ENCODE results near the gene RAB40C. TPM values are rescaled to one million over a fixed set of nuclear protein-coding genes. Genes with fewer than 3 reads are reported as not detected.
A peak's percentile ranks its signal among the peaks of the same experiment; 100 is the strongest.

The RAB40C gene
- total RNA-seq, 3 donors from 2014 or later: 17.6 to 29.1 (median 20.6) TPM

GRCh38 chr16:588889-589657 is 793 bp upstream of the RAB40C start:
- H3K27me3 ChIP-seq: no peaks in the 10 kb centered on the region
- no peaks in the 10 kb centered on the region for H3K36me3 ChIP-seq
- intact Hi-C loops (cut with DNase I; ENCODE audit: low total_unique reads): no loop called here
- H3K27ac ChIP-seq: peak overlapping the region; percentile 97
- TF ChIP-seq POLR2AphosphoS5 (IDR thresholded peaks at IDR 0.05) (peak in 2 of 3 donors; percentile 45 to 74), POLR2A (IDR thresholded peaks at IDR 0.05) (peak; percentile 44)
- TF ChIP-seq, protein P1, sequence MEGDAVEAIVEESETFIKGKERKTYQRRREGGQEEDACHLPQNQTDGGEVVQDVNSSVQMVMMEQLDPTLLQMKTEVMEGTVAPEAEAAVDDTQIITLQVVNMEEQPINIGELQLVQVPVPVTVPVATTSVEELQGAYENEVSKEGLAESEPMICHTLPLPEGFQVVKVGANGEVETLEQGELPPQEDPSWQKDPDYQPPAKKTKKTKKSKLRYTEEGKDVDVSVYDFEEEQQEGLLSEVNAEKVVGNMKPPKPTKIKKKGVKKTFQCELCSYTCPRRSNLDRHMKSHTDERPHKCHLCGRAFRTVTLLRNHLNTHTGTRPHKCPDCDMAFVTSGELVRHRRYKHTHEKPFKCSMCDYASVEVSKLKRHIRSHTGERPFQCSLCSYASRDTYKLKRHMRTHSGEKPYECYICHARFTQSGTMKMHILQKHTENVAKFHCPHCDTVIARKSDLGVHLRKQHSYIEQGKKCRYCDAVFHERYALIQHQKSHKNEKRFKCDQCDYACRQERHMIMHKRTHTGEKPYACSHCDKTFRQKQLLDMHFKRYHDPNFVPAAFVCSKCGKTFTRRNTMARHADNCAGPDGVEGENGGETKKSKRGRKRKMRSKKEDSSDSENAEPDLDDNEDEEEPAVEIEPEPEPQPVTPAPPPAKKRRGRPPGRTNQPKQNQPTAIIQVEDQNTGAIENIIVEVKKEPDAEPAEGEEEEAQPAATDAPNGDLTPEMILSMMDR (IDR thresholded peaks at IDR 0.05): no peak
- peak overlapping the region; percentile 69 to 83 (median 82) for H3K4me3 ChIP-seq
- DNase-seq (ENCODE audit: low spot score in 2 of 2): peak; percentile 97 to 98
- peaks cover 9 to 34% of the 10 kb centered on the region in 2 donors for H3K4me1 ChIP-seq
- no peaks in the 10 kb centered on the region for H3K9me3 ChIP-seq

DNA sequence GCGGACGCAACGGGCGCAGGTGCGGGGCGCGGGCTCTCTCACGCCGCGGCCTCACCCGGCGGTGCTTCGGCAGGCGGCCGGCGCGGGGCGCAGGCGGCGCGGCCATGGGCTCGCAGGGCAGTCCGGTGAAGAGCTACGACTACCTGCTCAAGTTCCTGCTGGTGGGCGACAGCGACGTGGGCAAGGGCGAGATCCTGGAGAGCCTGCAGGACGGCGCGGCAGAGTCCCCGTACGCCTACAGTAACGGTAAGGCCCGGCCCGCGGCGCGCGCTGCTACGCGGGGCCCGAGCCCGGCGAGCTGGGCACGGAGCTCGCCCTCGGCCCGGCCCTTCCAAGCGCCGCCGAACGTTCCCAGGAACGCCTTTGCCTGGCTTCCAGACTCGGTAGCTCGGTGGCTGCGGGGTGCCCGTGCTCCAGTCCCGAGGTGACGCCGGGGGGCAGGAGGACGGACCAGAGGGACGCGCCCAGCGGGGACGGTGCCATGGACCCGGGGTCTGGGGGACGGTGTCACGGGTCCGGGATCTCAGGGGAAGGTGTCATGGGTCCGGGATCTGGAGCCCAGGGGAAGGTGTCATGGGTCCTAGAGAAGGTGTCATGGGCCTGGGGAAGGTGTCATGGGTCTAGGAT is 435 bp downstream of the RAB40C start:
- Histone ChIP-seq H3K9me3 (no peaks in the 10 kb centered on the region), H3K4me1 (peaks cover 9 to 37% of the 10 kb centered on the region in 2 donors), H3K36me3 (no peaks in the 10 kb centered on the region), H3K27me3 (no peaks in the 10 kb centered on the region), H3K27ac (peak overlapping the region; percentile 80 to 97), H3K4me3 (peak overlapping the region; percentile 59 to 83 (median 69))
- TF ChIP-seq, protein P1 (IDR thresholded peaks at IDR 0.05): no peak
- TF ChIP-seq POLR2A (IDR thresholded peaks at IDR 0.05) (no peak), POLR2AphosphoS5 (IDR thresholded peaks at IDR 0.05) (peak in 1 of 3 donors; percentile 39)
- intact Hi-C loops (cut with DNase I; ENCODE audit: low total_unique reads): no loop called here
- peak in 1 of 2 donors; percentile 48 for DNase-seq (ENCODE audit: low spot score in 2 of 2)

DNA sequence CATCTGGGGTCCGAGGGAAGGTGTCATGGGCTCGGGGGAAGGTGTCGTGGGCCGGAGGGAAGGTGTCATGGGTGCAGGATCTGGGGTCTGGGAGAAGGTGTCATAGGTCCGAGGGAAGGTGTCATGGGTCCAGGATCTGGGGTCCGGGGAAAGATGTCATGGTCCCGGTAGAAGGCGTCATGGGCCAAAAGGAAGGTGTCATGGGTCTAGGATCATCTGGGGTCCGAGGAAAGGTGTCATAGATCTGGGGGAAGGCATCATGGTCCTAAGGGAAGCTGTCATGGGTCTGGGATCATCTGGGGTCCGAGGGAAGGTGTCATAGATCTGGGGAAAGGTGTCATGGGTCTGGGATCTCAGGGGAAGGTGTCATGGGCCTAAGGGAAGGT is 942 bp downstream of the RAB40C start:
- Histone ChIP-seq H3K36me3 (no peaks in the 10 kb centered on the region), H3K27ac (peak overlapping the region; percentile 80 to 97), H3K4me3 (peak overlapping the region; percentile 59 to 83 (median 69)), H3K27me3 (no peaks in the 10 kb centered on the region), H3K4me1 (peaks cover 9 to 37% of the 10 kb centered on the region in 2 donors), H3K9me3 (no peaks in the 10 kb centered on the region)
- TF ChIP-seq, protein P1 (IDR thresholded peaks at IDR 0.05): no peak
- TF ChIP-seq POLR2A (IDR thresholded peaks at IDR 0.05) (no peak), POLR2AphosphoS5 (IDR thresholded peaks at IDR 0.05) (no peak)
- intact Hi-C loops (cut with DNase I; ENCODE audit: low total_unique reads): no loop called here
- DNase-seq (ENCODE audit: low spot score in 2 of 2): no peak

GRCh38 chr16:591231-591630 is 1.4 kb downstream of the RAB40C start:
- peak overlapping the region in 2 of 3 donors; percentile 69 to 83 for H3K4me3 ChIP-seq

More at GRCh38 chr16:591231-591630, 1.4 kb downstream of the RAB40C start:
- peak overlapping the region; percentile 80 to 97 for H3K27ac ChIP-seq
- H3K27me3 ChIP-seq: no peaks in the 10 kb centered on the region
- H3K4me1 ChIP-seq: peaks cover 9 to 37% of the 10 kb centered on the region in 2 donors
- intact Hi-C loops (cut with DNase I; ENCODE audit: low total_unique reads): no loop called here
- TF ChIP-seq POLR2A (IDR thresholded peaks at IDR 0.05) (no peak), POLR2AphosphoS5 (IDR thresholded peaks at IDR 0.05) (no peak)
- TF ChIP-seq, protein P1 (IDR thresholded peaks at IDR 0.05): no peak
- no peaks in the 10 kb centered on the region for H3K9me3 ChIP-seq
- no peaks in the 10 kb centered on the region for H3K36me3 ChIP-seq
- DNase-seq (ENCODE audit: low spot score in 2 of 2): no peak
